ENCODE data around the gene UPK1A. TPM values are rescaled to one million over a fixed set of nuclear protein-coding genes. Genes with fewer than 3 reads are reported as not detected.

UPK1A gene
- total and polyA plus RNA-seq, 2 donors (not counting 1 experiment from before 2014, with no cell fraction given), result 0.16 TPM; not detected in 1

DNA sequence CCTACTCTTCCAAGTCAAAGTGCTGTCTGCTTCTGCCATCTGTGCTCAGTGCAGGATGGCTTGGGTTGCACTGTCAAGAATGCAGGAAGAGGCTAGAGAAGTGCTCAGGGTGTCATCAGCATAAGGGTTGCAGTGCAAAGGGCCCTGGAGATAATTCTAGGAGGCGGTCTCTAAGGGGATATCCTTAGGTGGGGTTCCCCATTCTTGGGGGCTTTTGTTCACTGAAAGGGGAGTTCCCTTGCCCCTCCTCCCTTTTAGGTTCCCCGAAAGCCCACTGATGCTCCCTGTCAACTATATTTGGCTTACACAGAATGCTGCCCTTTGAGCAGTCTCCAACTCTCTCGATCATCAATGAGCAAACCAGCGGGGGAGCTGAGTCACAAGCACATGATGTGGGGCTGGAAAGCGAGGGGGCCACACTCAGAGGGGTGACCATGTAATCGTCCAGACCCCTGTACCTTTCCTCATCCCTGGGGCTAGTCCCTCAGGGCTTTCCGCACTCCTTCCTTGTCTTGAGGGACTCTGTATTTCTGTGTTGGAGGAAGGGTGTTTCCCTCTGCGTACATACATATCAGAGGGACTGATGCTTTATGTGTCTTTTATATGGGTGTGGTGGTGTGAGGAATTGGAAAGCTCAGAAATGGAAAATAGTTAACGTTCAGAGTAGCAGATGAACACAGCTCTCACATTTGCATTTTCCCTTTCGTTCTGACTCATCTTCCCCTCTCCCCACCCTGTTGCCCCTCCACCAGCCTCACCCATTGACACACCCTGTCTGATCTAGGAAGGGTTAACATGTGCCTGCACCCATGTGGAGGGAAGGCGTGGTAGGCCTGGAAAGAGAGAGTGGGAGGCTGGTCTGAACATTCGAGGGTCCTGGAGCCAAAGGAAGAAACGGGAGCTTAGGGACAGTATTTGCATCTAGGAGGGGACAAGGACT, 44.7 kb downstream of the UPK1A start:
- Mint-ChIP-seq H3K9me3 (ENCODE audit: insufficient read depth) (no peaks in the 10 kb centered on the region), H3K4me3 (peak overlapping the region; percentile 98), H3K4me1 (peaks cover 54% of the 10 kb centered on the region), H3K27me3 (no peaks in the 10 kb centered on the region), H3K27ac (peak overlapping the region; percentile 99)
- H3K36me3 ChIP-seq (replicated peaks in 1 of 2; ENCODE audit: control extremely low read depth in 1 of 2, control insufficient read depth in 1 of 2, extremely low read depth in 1 of 2, insufficient read depth in 2 of 2, low read length in 1 of 2), result no peaks in the 10 kb centered on the region
- peak overlapping the region; percentile 85 for H3K27ac ChIP-seq (ENCODE audit: low read length in 2 of 2)
- 66% methylated on average over 5 of the region's 13 CpGs for WGBS (ENCODE audit: insufficient coverage)
- intact Hi-C loops (cut with micrococcal nuclease), result loop anchor here (10.0 kb wide), 2 partner anchors 194 to 366 kb away; partner anchors contain the start of genes FFAR1, HCST, NFKBID and TYROBP
- peak overlapping the region in 2 of 5 experiments; percentile 23 to 30 for H3K4me3 ChIP-seq (ENCODE audit: control extremely low read depth in 1 of 5, extremely low read depth in 1 of 5, insufficient read depth in 1 of 5, low read depth in 2 of 5, low read length in 4 of 5)
- H4K20me1 ChIP-seq (ENCODE audit: control insufficient read depth, insufficient read depth, low read length, poor library complexity, severe bottlenecking), result no peaks in the 10 kb centered on the region
- DNase-seq (peak; percentile 73), ATAC-seq (ENCODE audit: low read depth) (peak; percentile 55)
- H3K27me3 ChIP-seq (replicated peaks in 1 of 4; ENCODE audit: control extremely low read depth in 1 of 4, control insufficient read depth in 3 of 4, insufficient read depth in 4 of 4, low read length in 3 of 4), result no peaks in the 10 kb centered on the region
- H3K4me1 ChIP-seq (ENCODE audit: control insufficient read depth in 2 of 2, insufficient read depth in 2 of 2, low read length in 2 of 2), result peaks cover 29 to 64% of the 10 kb centered on the region in 2 donors
- ChIA-PET CTCF (interaction anchor here (0.6 to 6.5 kb wide), 6 partner anchors 8 to 182 kb away, joined by 4 to 123 read pairs (median 8); no protein-coding TSS in a partner anchor), POLR2A (interaction anchor here (0.6 to 4.6 kb wide), 5 partner anchors 9 to 220 kb away, joined by 3 to 53 read pairs (median 5); no protein-coding TSS in a partner anchor)
- H3K9me3 ChIP-seq (ENCODE audit: control extremely low read depth in 1 of 3, control insufficient read depth in 2 of 3, insufficient read depth in 1 of 3, low read length in 2 of 3), result no peaks in the 10 kb centered on the region
- H3K4me2 ChIP-seq (replicated peaks; ENCODE audit: low read depth, low read length, poor library complexity, severe bottlenecking), result peak overlapping the region; percentile 66
- H2AFZ ChIP-seq (ENCODE audit: insufficient read depth, low read depth, low read length, poor library complexity, severe bottlenecking), result peak overlapping the region; percentile 5
- TF ChIP-seq, protein P1, sequence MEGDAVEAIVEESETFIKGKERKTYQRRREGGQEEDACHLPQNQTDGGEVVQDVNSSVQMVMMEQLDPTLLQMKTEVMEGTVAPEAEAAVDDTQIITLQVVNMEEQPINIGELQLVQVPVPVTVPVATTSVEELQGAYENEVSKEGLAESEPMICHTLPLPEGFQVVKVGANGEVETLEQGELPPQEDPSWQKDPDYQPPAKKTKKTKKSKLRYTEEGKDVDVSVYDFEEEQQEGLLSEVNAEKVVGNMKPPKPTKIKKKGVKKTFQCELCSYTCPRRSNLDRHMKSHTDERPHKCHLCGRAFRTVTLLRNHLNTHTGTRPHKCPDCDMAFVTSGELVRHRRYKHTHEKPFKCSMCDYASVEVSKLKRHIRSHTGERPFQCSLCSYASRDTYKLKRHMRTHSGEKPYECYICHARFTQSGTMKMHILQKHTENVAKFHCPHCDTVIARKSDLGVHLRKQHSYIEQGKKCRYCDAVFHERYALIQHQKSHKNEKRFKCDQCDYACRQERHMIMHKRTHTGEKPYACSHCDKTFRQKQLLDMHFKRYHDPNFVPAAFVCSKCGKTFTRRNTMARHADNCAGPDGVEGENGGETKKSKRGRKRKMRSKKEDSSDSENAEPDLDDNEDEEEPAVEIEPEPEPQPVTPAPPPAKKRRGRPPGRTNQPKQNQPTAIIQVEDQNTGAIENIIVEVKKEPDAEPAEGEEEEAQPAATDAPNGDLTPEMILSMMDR (IDR thresholded peaks at IDR 0.05), result no peak
- TF ChIP-seq EZH2 (IDR thresholded peaks at IDR 0.05; ENCODE audit: borderline replicate concordance, insufficient read depth, low read depth, low read length, poor library complexity, severe bottlenecking), result no peak
- H3K79me2 ChIP-seq (ENCODE audit: control insufficient read depth, insufficient read depth, low read length), result peaks cover 20% of the 10 kb centered on the region
- H3K9ac ChIP-seq (ENCODE audit: low read length), result peak overlapping the region; percentile 41

Data from B cell (primary cell).